Vagina (tissue), 2 donors: ENCODE results near the gene NDRG2. TPM values are rescaled to one million over a fixed set of nuclear protein-coding genes. Genes with fewer than 3 reads are reported as not detected.

Experiments
- DNase-seq, 2 donors: peaks; one replicate each; pipeline ENCODE4 v3.0.0-alpha.2; 2017; ENCODE audit errors: extremely low spot score in 2 of 2
- H3K27ac ChIP-seq: fragments of 200-600 bp; sonication (generic); one replicate; pipeline ENCODE4 v1.5.1; 2019
- H3K27me3 ChIP-seq: fragments of 200-600 bp; sonication (generic); one replicate; pipeline ENCODE4 v1.5.1; 2019
- H3K36me3 ChIP-seq, 2 donors: fragments of 200-600 bp; sonication (generic); one replicate each; pipeline ENCODE4 v1.5.1; 2017 to 2019
- H3K4me1 ChIP-seq: fragments of 200-600 bp; sonication (generic); one replicate; pipeline ENCODE4 v1.5.1; 2019
- H3K4me3 ChIP-seq, 2 donors: fragments of 200-600 bp; sonication (generic); 1 replicate in 1 of 2; 2 replicates in 1 of 2; pipeline ENCODE4 v1.5.1; 2016 to 2019
- H3K9me3 ChIP-seq: fragments of 200-600 bp; sonication (generic); one replicate; pipeline ENCODE4 v1.5.1; 2019
- POLR2A ChIP-seq, 2 donors: fragments of 450-650 bp; IDR thresholded peaks; one replicate each; pipeline ENCODE4 v1.6.1; 2017; ENCODE audit warnings: antibody characterized with exemption in 2 of 2, mild to moderate bottlenecking in 2 of 2, moderate library complexity in 2 of 2
- POLR2AphosphoS5 ChIP-seq, 2 donors: sonication (generic); formaldehyde crosslinking; IDR thresholded peaks; one replicate each; pipeline ENCODE4 v1.9.0; 2017; ENCODE audit warnings: antibody characterized with exemption in 2 of 2, mild to moderate bottlenecking in 2 of 2, low read depth in 1 of 2; ENCODE audit not compliant: insufficient read depth in 1 of 2
- intact Hi-C: fragments of 100-400 bp; cut with DNase I; formaldehyde crosslinking; loops from one replicate; pipeline ENCODE4 v1.15.1; 2023
- total RNA-seq: library from RNA; depleted of rRNA; stranded (reverse); fragments of >200 nt; gene quantifications from one replicate; pipeline ENCODE4 v1.2.3, GENCODE V29; 2016
- TF ChIP-seq, protein P1 (sequence below), 3 experiments: fragments of 450-650 bp in 2 of 3; fragments of 200-600 bp in 1 of 3; sonication (generic) in 1 of 3; IDR thresholded peaks; one replicate each; pipeline ENCODE4 v1.5.1; 2017 to 2019; ENCODE audit warnings: antibody characterized with exemption in 3 of 3, mild to moderate bottlenecking in 2 of 3, moderate library complexity in 2 of 3

Gene NDRG2
- total RNA-seq = 307 TPM

DNA sequence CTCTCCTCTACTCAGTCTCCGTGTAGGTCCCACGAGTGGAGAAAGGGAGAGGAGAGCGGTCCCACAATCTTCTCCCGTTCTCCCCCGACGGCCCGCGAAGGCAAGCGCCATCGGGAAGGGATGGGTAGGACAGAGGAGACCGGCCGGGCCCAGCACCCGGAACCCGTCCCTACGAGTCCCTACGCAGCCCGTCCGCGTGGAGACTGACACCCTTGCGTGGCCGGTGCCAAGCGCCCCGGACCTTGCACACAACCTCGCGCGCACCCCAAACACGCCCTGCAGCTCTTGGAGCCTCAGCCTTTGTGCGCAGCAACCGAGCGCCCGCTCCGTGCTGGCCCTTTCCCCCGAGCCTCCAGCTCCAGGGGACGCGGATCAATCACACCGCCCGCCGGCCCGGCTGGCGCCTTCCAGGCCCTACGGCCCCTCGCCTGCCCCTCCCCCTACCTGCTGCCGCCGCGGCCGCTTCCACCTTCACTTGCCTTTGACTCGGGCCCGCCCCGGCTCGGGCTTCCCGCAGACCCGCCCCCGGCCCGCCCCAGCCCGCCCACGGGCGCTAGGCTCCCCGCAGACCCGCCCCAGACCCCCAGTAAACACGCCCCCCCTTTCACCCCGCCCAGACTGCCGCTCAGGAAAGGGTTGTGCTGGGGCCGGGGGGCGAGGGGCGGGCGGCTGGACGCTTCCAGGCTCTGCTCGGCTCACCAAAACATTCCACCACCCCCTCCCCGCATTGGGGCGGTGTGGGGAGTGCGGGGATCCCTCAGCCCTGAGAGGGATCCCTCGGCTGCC lies at the start of gene NDRG2:
NDRG2 (minus strand) TSS at position 477 of the 786 bp plus-strand sequence. CDS start 1,746 bp downstream, outside the sequence.
- TF ChIP-seq POLR2AphosphoS5 (IDR thresholded peaks at IDR 0.05; ENCODE audit: insufficient read depth in 1 of 2, low read depth in 1 of 2) (peak in 1 of 2 donors; percentile 89), POLR2A (IDR thresholded peaks at IDR 0.05) (peak; percentile 36 to 59)
- TF ChIP-seq, protein P1, sequence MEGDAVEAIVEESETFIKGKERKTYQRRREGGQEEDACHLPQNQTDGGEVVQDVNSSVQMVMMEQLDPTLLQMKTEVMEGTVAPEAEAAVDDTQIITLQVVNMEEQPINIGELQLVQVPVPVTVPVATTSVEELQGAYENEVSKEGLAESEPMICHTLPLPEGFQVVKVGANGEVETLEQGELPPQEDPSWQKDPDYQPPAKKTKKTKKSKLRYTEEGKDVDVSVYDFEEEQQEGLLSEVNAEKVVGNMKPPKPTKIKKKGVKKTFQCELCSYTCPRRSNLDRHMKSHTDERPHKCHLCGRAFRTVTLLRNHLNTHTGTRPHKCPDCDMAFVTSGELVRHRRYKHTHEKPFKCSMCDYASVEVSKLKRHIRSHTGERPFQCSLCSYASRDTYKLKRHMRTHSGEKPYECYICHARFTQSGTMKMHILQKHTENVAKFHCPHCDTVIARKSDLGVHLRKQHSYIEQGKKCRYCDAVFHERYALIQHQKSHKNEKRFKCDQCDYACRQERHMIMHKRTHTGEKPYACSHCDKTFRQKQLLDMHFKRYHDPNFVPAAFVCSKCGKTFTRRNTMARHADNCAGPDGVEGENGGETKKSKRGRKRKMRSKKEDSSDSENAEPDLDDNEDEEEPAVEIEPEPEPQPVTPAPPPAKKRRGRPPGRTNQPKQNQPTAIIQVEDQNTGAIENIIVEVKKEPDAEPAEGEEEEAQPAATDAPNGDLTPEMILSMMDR (IDR thresholded peaks at IDR 0.05) = peak in 1 of 3 experiments; percentile 27
- intact Hi-C loops = loop anchor here (5.0 kb wide), 1 partner anchor 78 kb away; the partner anchor contains the start of gene TMEM253
- H3K36me3 ChIP-seq = peaks cover 0 to 19% of the 10 kb centered on the region in 2 donors

DNA sequence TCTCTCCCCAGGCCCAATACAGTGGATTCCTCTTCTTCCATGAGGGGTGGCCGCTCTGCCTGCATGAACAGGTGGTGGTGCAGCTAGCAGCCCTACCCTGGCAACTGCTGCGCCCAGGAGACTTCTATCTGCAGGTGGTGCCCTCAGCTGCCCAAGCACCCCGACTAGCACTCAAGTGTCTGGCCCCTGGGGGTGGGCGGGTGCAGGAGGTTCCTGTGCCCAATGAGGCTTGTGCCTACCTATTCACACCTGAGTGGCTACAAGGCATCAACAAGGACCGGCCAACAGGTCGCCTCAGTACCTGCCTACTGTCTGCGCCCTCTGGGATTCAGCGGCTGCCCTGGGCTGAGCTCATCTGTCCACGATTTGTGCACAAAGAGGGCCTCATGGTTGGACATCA lies 49.1 kb upstream of the NDRG2 start:
- Histone ChIP-seq H3K27ac (no peak overlapping the region), H3K36me3 (peaks cover 0 to 41% of the 10 kb centered on the region in 2 donors), H3K9me3 (no peaks in the 10 kb centered on the region), H3K4me3 (no peak overlapping the region), H3K27me3 (no peaks in the 10 kb centered on the region), H3K4me1 (peaks cover 53% of the 10 kb centered on the region)
- no peak for DNase-seq
- no peak for TF ChIP-seq POLR2A (IDR thresholded peaks at IDR 0.05)
- TF ChIP-seq, protein P1 (IDR thresholded peaks at IDR 0.05) = no peak
- no peak for TF ChIP-seq POLR2AphosphoS5 (IDR thresholded peaks at IDR 0.05; ENCODE audit: insufficient read depth in 1 of 2, low read depth in 1 of 2)
- intact Hi-C loops = no loop called here

More for the DNA sequence above, at the start of gene NDRG2:
- peak within 1 kb of the TSS; percentile 72 to 96 for H3K4me3 ChIP-seq
- peak in 1 of 2 donors; percentile 89 for DNase-seq
- H3K27ac ChIP-seq = peak within 1 kb of the TSS; percentile 99
- H3K4me1 ChIP-seq = peaks cover 67% of the 10 kb centered on the region
- H3K9me3 ChIP-seq = no peaks in the 10 kb centered on the region
- no peaks in the 10 kb centered on the region for H3K27me3 ChIP-seq

DNA sequence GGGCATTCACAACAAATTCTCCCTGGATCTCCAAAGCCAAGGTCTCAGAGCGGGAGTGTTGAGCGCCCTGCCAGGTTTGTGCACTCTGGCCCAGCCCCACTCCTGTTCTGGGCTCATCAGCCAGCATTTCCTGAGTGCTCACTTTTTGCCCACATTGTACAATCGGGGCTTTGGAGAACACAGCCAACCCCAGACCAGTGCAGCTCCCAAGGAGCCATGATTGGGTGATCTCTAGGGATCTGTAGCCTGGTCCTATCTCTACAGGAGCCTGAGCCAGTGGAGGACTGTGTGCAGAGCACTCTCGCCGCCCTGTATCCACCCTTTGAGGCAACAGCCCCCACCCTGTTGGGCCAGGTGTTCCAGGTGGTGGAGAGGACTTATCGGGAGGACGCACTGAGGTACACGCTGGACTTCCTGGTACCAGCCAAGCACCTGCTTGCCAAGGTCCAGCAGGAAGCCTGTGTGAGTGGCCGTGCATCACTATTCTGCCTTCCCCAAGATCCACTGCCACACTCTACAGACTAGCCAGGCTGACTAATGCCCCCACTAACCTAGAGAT lies 48.0 kb upstream of the NDRG2 start:
- DNase-seq = no peak
- no peaks in the 10 kb centered on the region for H3K27me3 ChIP-seq
- intact Hi-C loops = no loop called here
- no peaks in the 10 kb centered on the region for H3K9me3 ChIP-seq
- H3K27ac ChIP-seq = peak overlapping the region; percentile 95
- TF ChIP-seq, protein P1 (IDR thresholded peaks at IDR 0.05) = no peak
- TF ChIP-seq POLR2A (IDR thresholded peaks at IDR 0.05) (no peak), POLR2AphosphoS5 (IDR thresholded peaks at IDR 0.05; ENCODE audit: insufficient read depth in 1 of 2, low read depth in 1 of 2) (no peak)
- peaks cover 61% of the 10 kb centered on the region for H3K4me1 ChIP-seq
- no peak overlapping the region for H3K4me3 ChIP-seq
- H3K36me3 ChIP-seq = peaks cover 0 to 32% of the 10 kb centered on the region in 2 donors

DNA sequence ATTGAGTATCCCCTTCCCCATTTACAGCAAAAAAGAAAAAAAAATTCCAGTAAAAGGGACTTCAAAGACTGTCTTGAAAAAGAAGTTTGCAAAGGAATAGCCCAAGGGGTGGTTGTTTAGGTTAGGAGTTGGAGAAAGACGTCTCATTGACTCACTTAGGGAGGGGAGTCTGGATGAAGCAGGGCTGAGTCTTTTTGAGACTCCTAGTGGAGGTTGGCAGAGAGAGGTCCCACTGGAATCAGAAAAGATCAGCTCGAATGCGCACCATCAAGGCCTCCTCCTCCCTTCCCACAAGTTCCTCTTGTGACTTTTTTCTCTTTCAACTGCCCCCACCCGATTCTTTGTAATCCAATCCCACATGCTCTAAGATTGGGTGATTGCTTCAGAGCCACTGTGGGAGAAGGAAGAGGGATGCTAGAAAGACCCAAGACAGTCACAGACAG lies 47.2 kb upstream of the NDRG2 start:
- Histone ChIP-seq H3K9me3 (no peaks in the 10 kb centered on the region), H3K36me3 (peaks cover 0 to 29% of the 10 kb centered on the region in 2 donors), H3K4me1 (peaks cover 61% of the 10 kb centered on the region), H3K4me3 (peak overlapping the region; percentile 71 to 73), H3K27ac (peak overlapping the region; percentile 95), H3K27me3 (no peaks in the 10 kb centered on the region)
- no peak for DNase-seq
- intact Hi-C loops = no loop called here
- TF ChIP-seq, protein P1 (IDR thresholded peaks at IDR 0.05) = no peak
- peak in 1 of 2 donors; percentile 32 for TF ChIP-seq POLR2A (IDR thresholded peaks at IDR 0.05)
- TF ChIP-seq POLR2AphosphoS5 (IDR thresholded peaks at IDR 0.05; ENCODE audit: insufficient read depth in 1 of 2, low read depth in 1 of 2) = peak in 1 of 2 donors; percentile 18
